Endodermal cell (in vitro differentiated cells): ENCODE data around the gene CYP11A1. TPM values are rescaled to one million over a fixed set of nuclear protein-coding genes. Genes with fewer than 3 reads are reported as not detected.

Experiments
- DNase-seq: peaks from one replicate; pipeline ENCODE4 v3.0.0-alpha.2; 2017
- H3K27ac ChIP-seq: 2 replicates; pipeline ENCODE4 v1.5.1; 2013; ENCODE audit warnings: mild to moderate bottlenecking, low read depth, low read length, moderate library complexity
- H3K27me3 ChIP-seq: 2 replicates; pipeline ENCODE4 v1.6.1; 2013; ENCODE audit warnings: mild to moderate bottlenecking, low read length, moderate library complexity; ENCODE audit not compliant: insufficient read depth, control insufficient read depth, poor library complexity, severe bottlenecking
- H3K36me3 ChIP-seq: 2 replicates; pipeline ENCODE4 v1.7.0; 2013; ENCODE audit warnings: mild to moderate bottlenecking, low read length, moderate library complexity; ENCODE audit not compliant: control insufficient read depth, insufficient read depth
- H3K4me1 ChIP-seq: one replicate; pipeline ENCODE4 v1.7.0; 2013; ENCODE audit warnings: low read length; ENCODE audit not compliant: control insufficient read depth, insufficient read depth
- H3K4me3 ChIP-seq: 2 replicates; pipeline ENCODE4 v1.5.1; 2013; ENCODE audit warnings: mild to moderate bottlenecking, low read length, moderate library complexity
- H3K9ac ChIP-seq: 2 replicates; pipeline ENCODE4 v1.6.1; 2013; ENCODE audit warnings: mild to moderate bottlenecking, low read length, moderate library complexity; ENCODE audit not compliant: poor library complexity, severe bottlenecking; ENCODE audit errors: extremely low read depth
- H3K9me3 ChIP-seq: 2 replicates; pipeline ENCODE4 v1.6.1; 2013; ENCODE audit warnings: mild to moderate bottlenecking, low read length, moderate library complexity; ENCODE audit not compliant: control insufficient read depth
- H3K27ac Mint-ChIP-seq: 2 replicates; pipeline ENCODE4 v1.8.0; 2020; ENCODE audit warnings: mixed read lengths
- H3K27me3 Mint-ChIP-seq: 2 replicates; pipeline ENCODE4 v1.8.0; 2021; ENCODE audit warnings: mild to moderate bottlenecking, mixed read lengths; ENCODE audit not compliant: insufficient read depth
- H3K36me3 Mint-ChIP-seq: 2 replicates; pipeline ENCODE4 v1.8.0; 2020; ENCODE audit warnings: low read depth, mixed read lengths
- H3K4me1 Mint-ChIP-seq: 2 replicates; pipeline ENCODE4 v1.8.0; 2020; ENCODE audit warnings: mixed read lengths
- H3K4me3 Mint-ChIP-seq: 2 replicates; pipeline ENCODE4 v1.8.0; 2020; ENCODE audit warnings: mild to moderate bottlenecking, moderate library complexity, mixed read lengths
- H3K9me3 Mint-ChIP-seq: 2 replicates; pipeline ENCODE4 v1.8.0; 2020; ENCODE audit warnings: mild to moderate bottlenecking, mixed read lengths
- WGBS, 2 experiments: methylation state at CpG; one replicate each; pipeline versions ENCODE4 v1.1.5 to v1.1.7; 2013; ENCODE audit warnings: missing lambda C conversion rate in 2 of 2, mixed read lengths in 1 of 2; ENCODE audit not compliant: insufficient coverage in 1 of 2, insufficient read length in 1 of 2; 5-methylcytosine and 5-hydroxymethylcytosine counted together
- total RNA-seq, 2 donors: library from RNA; stranded (reverse); fragmentation: NEBNext Ultra II Directional in 1 of 2; extraction: Animal tissue kit (Norgen Biotek cat#: 25700) in 1 of 2; gene quantifications; 2 replicates in 1 of 2; 3 replicates in 1 of 2; pipeline ENCODE4 v1.2.1, GENCODE V29; 2021
- TF ChIP-seq, protein P1 (sequence below): fragments of 200-600 bp; sonication (generic); conservative IDR thresholded peaks from 2 replicates; pipeline ENCODE4 v1.5.0; 2021; ENCODE audit warnings: antibody characterized with exemption, mild to moderate bottlenecking

CYP11A1 gene
- total RNA-seq, 2 donors from 2014 or later: 4.8 to 5.3 TPM

DNA sequence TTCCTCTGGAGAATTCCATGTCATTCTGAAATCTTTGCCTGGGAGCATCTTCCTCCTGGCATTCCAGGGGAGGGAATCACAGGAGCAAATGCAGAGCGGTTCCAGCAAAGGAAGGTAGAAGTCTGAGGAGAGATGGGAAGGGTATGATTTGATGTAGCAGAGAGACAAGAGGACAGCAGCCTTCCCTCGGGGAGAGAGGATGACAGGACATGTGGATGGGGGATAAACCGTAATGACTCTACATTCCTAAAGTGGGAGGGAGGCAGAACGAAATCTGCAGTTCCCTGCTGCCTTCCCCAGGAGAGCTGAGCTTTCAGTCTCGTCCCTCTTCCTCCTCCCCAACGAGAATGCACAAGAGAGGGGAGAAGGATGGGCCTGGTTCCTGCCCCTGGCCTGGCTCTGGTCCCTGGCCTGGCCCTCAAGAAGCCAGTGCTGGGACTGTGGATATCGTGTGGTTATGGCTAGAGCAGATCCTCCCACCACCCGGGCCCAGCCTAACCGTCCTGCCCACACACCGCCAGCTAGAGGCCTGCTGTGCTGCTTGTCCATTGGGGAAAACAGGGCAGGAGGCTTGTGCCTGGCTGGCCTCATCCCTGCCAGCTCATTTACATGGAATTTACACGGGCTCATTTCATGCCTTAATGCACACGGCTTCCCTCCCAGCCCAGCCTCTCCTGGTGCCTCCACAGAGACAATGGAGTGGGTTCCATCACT is 39.7 kb upstream of the CYP11A1 start:
- no peak overlapping the region for H3K9ac ChIP-seq
- peak overlapping the region; percentile 56 for H3K27ac ChIP-seq
- no peak overlapping the region for H3K4me3 ChIP-seq
- H3K27me3 Mint-ChIP-seq: no peaks in the 10 kb centered on the region
- peaks cover 2% of the 10 kb centered on the region for H3K4me1 ChIP-seq
- H3K36me3 Mint-ChIP-seq: peaks cover 5% of the 10 kb centered on the region
- no peaks in the 10 kb centered on the region for H3K27me3 ChIP-seq
- 38 to 70% methylated on average over 10 to 12 of the region's 12 CpGs for WGBS, 2 experiments
- H3K4me1 Mint-ChIP-seq: no peaks in the 10 kb centered on the region
- no peaks in the 10 kb centered on the region for H3K9me3 ChIP-seq
- no peak overlapping the region for H3K27ac Mint-ChIP-seq
- DNase-seq: peak; percentile 69
- H3K36me3 ChIP-seq: no peaks in the 10 kb centered on the region
- no peak overlapping the region for H3K4me3 Mint-ChIP-seq
- TF ChIP-seq, protein P1, sequence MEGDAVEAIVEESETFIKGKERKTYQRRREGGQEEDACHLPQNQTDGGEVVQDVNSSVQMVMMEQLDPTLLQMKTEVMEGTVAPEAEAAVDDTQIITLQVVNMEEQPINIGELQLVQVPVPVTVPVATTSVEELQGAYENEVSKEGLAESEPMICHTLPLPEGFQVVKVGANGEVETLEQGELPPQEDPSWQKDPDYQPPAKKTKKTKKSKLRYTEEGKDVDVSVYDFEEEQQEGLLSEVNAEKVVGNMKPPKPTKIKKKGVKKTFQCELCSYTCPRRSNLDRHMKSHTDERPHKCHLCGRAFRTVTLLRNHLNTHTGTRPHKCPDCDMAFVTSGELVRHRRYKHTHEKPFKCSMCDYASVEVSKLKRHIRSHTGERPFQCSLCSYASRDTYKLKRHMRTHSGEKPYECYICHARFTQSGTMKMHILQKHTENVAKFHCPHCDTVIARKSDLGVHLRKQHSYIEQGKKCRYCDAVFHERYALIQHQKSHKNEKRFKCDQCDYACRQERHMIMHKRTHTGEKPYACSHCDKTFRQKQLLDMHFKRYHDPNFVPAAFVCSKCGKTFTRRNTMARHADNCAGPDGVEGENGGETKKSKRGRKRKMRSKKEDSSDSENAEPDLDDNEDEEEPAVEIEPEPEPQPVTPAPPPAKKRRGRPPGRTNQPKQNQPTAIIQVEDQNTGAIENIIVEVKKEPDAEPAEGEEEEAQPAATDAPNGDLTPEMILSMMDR: no peak
- H3K9me3 Mint-ChIP-seq: no peaks in the 10 kb centered on the region

- no peaks in the 10 kb centered on the region for H3K27me3 ChIP-seq
- TF ChIP-seq, protein P1: no peak
- Mint-ChIP-seq H3K27me3 (no peaks in the 10 kb centered on the region), H3K4me3 (no peak overlapping the region), H3K36me3 (peaks cover 5% of the 10 kb centered on the region), H3K27ac (no peak overlapping the region), H3K4me1 (no peaks in the 10 kb centered on the region), H3K9me3 (no peaks in the 10 kb centered on the region)
- no peak overlapping the region for H3K9ac ChIP-seq
- no peak for DNase-seq
- no peaks in the 10 kb centered on the region for H3K9me3 ChIP-seq
- H3K4me1 ChIP-seq: peaks cover 2% of the 10 kb centered on the region
- 88 to 89% methylated on average over 1 to 4 of the region's 4 CpGs for WGBS, 2 experiments
- H3K27ac ChIP-seq: no peak overlapping the region
- no peak overlapping the region for H3K4me3 ChIP-seq
- no peaks in the 10 kb centered on the region for H3K36me3 ChIP-seq
These were observed 39.1 kb upstream of the CYP11A1 start for GRCh38 chr15:74406517-74406916.

- Histone ChIP-seq H3K9ac (no peak overlapping the region), H3K9me3 (no peaks in the 10 kb centered on the region), H3K4me3 (no peak overlapping the region), H3K4me1 (peaks cover 2% of the 10 kb centered on the region), H3K36me3 (no peaks in the 10 kb centered on the region), H3K27ac (no peak overlapping the region), H3K27me3 (no peaks in the 10 kb centered on the region)
- no peak overlapping the region for H3K27ac Mint-ChIP-seq
- peaks cover 2% of the 10 kb centered on the region for H3K36me3 Mint-ChIP-seq
- no peak overlapping the region for H3K4me3 Mint-ChIP-seq
- peaks cover 3% of the 10 kb centered on the region for H3K4me1 Mint-ChIP-seq
- WGBS, 2 experiments: 93 to 100% methylated on average over 3 to 7 of the region's 7 CpGs
- TF ChIP-seq, protein P1: no peak
- DNase-seq: no peak
- no peaks in the 10 kb centered on the region for H3K27me3 Mint-ChIP-seq
- H3K9me3 Mint-ChIP-seq: no peaks in the 10 kb centered on the region
These were observed 38.4 kb upstream of the CYP11A1 start for GRCh38 chr15:74405823-74406222.
